ENCODE results near the gene GRM1.

The GRM1 gene

GRCh38 chr6:146028851-146029572, at the start of gene GRM1:
GRM1 (plus strand) TSS chr6:146029062; CDS start chr6:146029518, 456 bp downstream.
- Histone ChIP-seq H3F3A (ENCODE audit: control insufficient read depth, insufficient read depth) (no peaks in the 10 kb centered on the region), H4K20me1 (ENCODE audit: control insufficient read depth, insufficient read depth, low read depth, low read length) (no peaks in the 10 kb centered on the region), H3K36me3 (ENCODE audit: control insufficient read depth, low read length) (no peaks in the 10 kb centered on the region), H3K27me3 (ENCODE audit: control insufficient read depth, low read length) (peaks cover 4% of the 10 kb centered on the region; the same call in 1 of the 2 replicates), H3K9me2 (replicated peaks; ENCODE audit: control insufficient read depth, low read length) (no peaks in the 10 kb centered on the region), H3K4me1 (ENCODE audit: control insufficient read depth, low read length) (no peaks in the 10 kb centered on the region), H3K9me3 (ENCODE audit: control insufficient read depth, insufficient read depth, low read length) (no peaks in the 10 kb centered on the region), H3K4me3 (ENCODE audit: low read length) (no peak within 1 kb of the TSS), H3K4me2 (ENCODE audit: low read length) (no peak within 1 kb of the TSS), H3K27ac (ENCODE audit: low read depth, low read length) (no peak within 1 kb of the TSS), H3K79me2 (ENCODE audit: control insufficient read depth, low read length) (no peaks in the 10 kb centered on the region)
- no peak for TF ChIP-seq EZH2phosphoT487 (IDR thresholded peaks at IDR 0.05; ENCODE audit: borderline replicate concordance, low read length)
- TF ChIP-seq CTCF (IDR thresholded peaks at IDR 0.05; ENCODE audit: low read depth, low read length, poor library complexity, severe bottlenecking): no peak

- Histone ChIP-seq H3K79me2 (ENCODE audit: control insufficient read depth, low read length) (no peaks in the 10 kb centered on the region), H3K9me2 (replicated peaks; ENCODE audit: control insufficient read depth, low read length) (no peaks in the 10 kb centered on the region), H3K27ac (ENCODE audit: low read depth, low read length) (no peak overlapping the region), H3K4me1 (ENCODE audit: control insufficient read depth, low read length) (no peaks in the 10 kb centered on the region), H3K27me3 (ENCODE audit: control insufficient read depth, low read length) (no peaks in the 10 kb centered on the region), H3K36me3 (ENCODE audit: control insufficient read depth, low read length) (no peaks in the 10 kb centered on the region), H4K20me1 (ENCODE audit: control insufficient read depth, insufficient read depth, low read depth, low read length) (no peaks in the 10 kb centered on the region), H3K9me3 (ENCODE audit: control insufficient read depth, insufficient read depth, low read length) (no peaks in the 10 kb centered on the region), H3K4me2 (ENCODE audit: low read length) (no peak overlapping the region), H3F3A (ENCODE audit: control insufficient read depth, insufficient read depth) (no peaks in the 10 kb centered on the region), H3K4me3 (ENCODE audit: low read length) (no peak overlapping the region)
- no peak for TF ChIP-seq CTCF (IDR thresholded peaks at IDR 0.05; ENCODE audit: low read depth, low read length, poor library complexity, severe bottlenecking)
- no peak for TF ChIP-seq EZH2phosphoT487 (IDR thresholded peaks at IDR 0.05; ENCODE audit: borderline replicate concordance, low read length)
Observed at GRCh38 chr6:146009338-146009737, 19.5 kb upstream of the GRM1 start.

GRCh38 chr6:146014233-146014632, 14.6 kb upstream of the GRM1 start:
- H3K4me3 ChIP-seq (ENCODE audit: low read length): no peak overlapping the region
- no peak for TF ChIP-seq CTCF (IDR thresholded peaks at IDR 0.05; ENCODE audit: low read depth, low read length, poor library complexity, severe bottlenecking)
- no peak for TF ChIP-seq EZH2phosphoT487 (IDR thresholded peaks at IDR 0.05; ENCODE audit: borderline replicate concordance, low read length)
- H3K79me2 ChIP-seq (ENCODE audit: control insufficient read depth, low read length): no peaks in the 10 kb centered on the region

More at GRCh38 chr6:146014233-146014632, 14.6 kb upstream of the GRM1 start:
- Histone ChIP-seq H3K27ac (ENCODE audit: low read depth, low read length) (no peak overlapping the region), H3K4me1 (ENCODE audit: control insufficient read depth, low read length) (no peaks in the 10 kb centered on the region), H3K9me3 (ENCODE audit: control insufficient read depth, insufficient read depth, low read length) (no peaks in the 10 kb centered on the region), H3K4me2 (ENCODE audit: low read length) (no peak overlapping the region), H3K9me2 (replicated peaks; ENCODE audit: control insufficient read depth, low read length) (no peaks in the 10 kb centered on the region), H4K20me1 (ENCODE audit: control insufficient read depth, insufficient read depth, low read depth, low read length) (no peaks in the 10 kb centered on the region), H3F3A (ENCODE audit: control insufficient read depth, insufficient read depth) (no peaks in the 10 kb centered on the region), H3K27me3 (ENCODE audit: control insufficient read depth, low read length) (no peaks in the 10 kb centered on the region), H3K36me3 (ENCODE audit: control insufficient read depth, low read length) (no peaks in the 10 kb centered on the region)

Measured in DOHH2 (cell line).